ENCODE measurements around the gene GFOD1.

GFOD1 gene

GRCh38 chr6:13355999-13356785, 131.2 kb downstream of the GFOD1 start:
- Histone ChIP-seq H2AFZ (ENCODE audit: low read depth) (peak overlapping the region; percentile 43), H4K20me1 (ENCODE audit: insufficient read depth) (no peaks in the 10 kb centered on the region), H3K36me3 (ENCODE audit: insufficient read depth) (no peaks in the 10 kb centered on the region), H3K27me3 (ENCODE audit: insufficient read depth, low read depth) (no peaks in the 10 kb centered on the region), H3K79me2 (ENCODE audit: insufficient read depth, low read depth) (no peaks in the 10 kb centered on the region), H3K4me2 (peak overlapping the region; percentile 79), H3K4me1 (ENCODE audit: low read depth, poor library complexity, severe bottlenecking) (peaks cover 45% of the 10 kb centered on the region), H3K27ac (peak overlapping the region; percentile 70), H3K9ac (peak overlapping the region; percentile 28; the same call in 1 of the 2 replicates), H3K4me3 (IDR thresholded peaks at IDR 0.05; ENCODE audit: insufficient read depth, low read depth, low read length) (no peak overlapping the region)
- TF ChIP-seq, protein P1, sequence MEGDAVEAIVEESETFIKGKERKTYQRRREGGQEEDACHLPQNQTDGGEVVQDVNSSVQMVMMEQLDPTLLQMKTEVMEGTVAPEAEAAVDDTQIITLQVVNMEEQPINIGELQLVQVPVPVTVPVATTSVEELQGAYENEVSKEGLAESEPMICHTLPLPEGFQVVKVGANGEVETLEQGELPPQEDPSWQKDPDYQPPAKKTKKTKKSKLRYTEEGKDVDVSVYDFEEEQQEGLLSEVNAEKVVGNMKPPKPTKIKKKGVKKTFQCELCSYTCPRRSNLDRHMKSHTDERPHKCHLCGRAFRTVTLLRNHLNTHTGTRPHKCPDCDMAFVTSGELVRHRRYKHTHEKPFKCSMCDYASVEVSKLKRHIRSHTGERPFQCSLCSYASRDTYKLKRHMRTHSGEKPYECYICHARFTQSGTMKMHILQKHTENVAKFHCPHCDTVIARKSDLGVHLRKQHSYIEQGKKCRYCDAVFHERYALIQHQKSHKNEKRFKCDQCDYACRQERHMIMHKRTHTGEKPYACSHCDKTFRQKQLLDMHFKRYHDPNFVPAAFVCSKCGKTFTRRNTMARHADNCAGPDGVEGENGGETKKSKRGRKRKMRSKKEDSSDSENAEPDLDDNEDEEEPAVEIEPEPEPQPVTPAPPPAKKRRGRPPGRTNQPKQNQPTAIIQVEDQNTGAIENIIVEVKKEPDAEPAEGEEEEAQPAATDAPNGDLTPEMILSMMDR (conservative IDR thresholded peaks at IDR 0.05; ENCODE audit: low read depth, low read length), result no peak

- Histone ChIP-seq H3K4me2 (peak overlapping the region; percentile 79), H3K27me3 (ENCODE audit: insufficient read depth, low read depth) (no peaks in the 10 kb centered on the region), H2AFZ (ENCODE audit: low read depth) (peak overlapping the region; percentile 43; the same call in 1 of the 2 replicates), H3K79me2 (ENCODE audit: insufficient read depth, low read depth) (no peaks in the 10 kb centered on the region), H4K20me1 (ENCODE audit: insufficient read depth) (no peaks in the 10 kb centered on the region), H3K4me1 (ENCODE audit: low read depth, poor library complexity, severe bottlenecking) (peaks cover 45% of the 10 kb centered on the region), H3K36me3 (ENCODE audit: insufficient read depth) (no peaks in the 10 kb centered on the region), H3K4me3 (IDR thresholded peaks at IDR 0.05; ENCODE audit: insufficient read depth, low read depth, low read length) (no peak overlapping the region), H3K9ac (peak overlapping the region; percentile 28; the same call in 1 of the 2 replicates), H3K27ac (peak overlapping the region; percentile 70)
- TF ChIP-seq, protein P1 (conservative IDR thresholded peaks at IDR 0.05; ENCODE audit: low read depth, low read length), result no peak
Measured at GRCh38 chr6:13355043-13355945, 132.1 kb downstream of the GFOD1 start.

- H3K4me1 ChIP-seq (ENCODE audit: low read depth, poor library complexity, severe bottlenecking), result peaks cover 45% of the 10 kb centered on the region
- H3K79me2 ChIP-seq (ENCODE audit: insufficient read depth, low read depth), result no peaks in the 10 kb centered on the region
- H2AFZ ChIP-seq (ENCODE audit: low read depth), result peak overlapping the region; percentile 20; the same call in 1 of the 2 replicates
- H4K20me1 ChIP-seq (ENCODE audit: insufficient read depth), result no peaks in the 10 kb centered on the region
- H3K4me2 ChIP-seq, result peak overlapping the region; percentile 79
- no peaks in the 10 kb centered on the region for H3K36me3 ChIP-seq (ENCODE audit: insufficient read depth)
- H3K27me3 ChIP-seq (ENCODE audit: insufficient read depth, low read depth), result no peaks in the 10 kb centered on the region
- peak overlapping the region; percentile 70 for H3K27ac ChIP-seq
- TF ChIP-seq, protein P1 (conservative IDR thresholded peaks at IDR 0.05; ENCODE audit: low read depth, low read length), result no peak
- no peak overlapping the region for H3K9ac ChIP-seq
- H3K4me3 ChIP-seq (IDR thresholded peaks at IDR 0.05; ENCODE audit: insufficient read depth, low read depth, low read length), result no peak overlapping the region
Measured at GRCh38 chr6:13354331-13355042, 132.9 kb downstream of the GFOD1 start.

DNA sequence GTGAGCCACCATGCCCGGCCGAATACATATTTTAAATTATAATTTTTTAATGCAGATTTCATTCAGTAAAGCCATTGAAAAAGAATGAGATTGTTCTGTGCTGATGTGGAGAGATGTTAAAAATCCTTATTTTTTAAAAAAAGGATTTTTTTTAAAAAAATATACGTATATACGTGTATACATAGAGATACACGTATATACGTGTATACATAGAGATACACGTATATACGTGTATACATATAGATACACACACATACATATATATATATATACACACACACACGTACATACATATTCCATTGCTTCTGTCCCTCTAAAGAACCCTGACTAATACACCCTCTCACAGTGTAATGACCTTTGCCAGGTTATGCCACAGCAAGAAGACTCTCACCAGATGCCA, 135.2 kb downstream of the GFOD1 start:
- no peak overlapping the region for H2AFZ ChIP-seq (ENCODE audit: low read depth)
- H3K36me3 ChIP-seq (ENCODE audit: insufficient read depth), result no peaks in the 10 kb centered on the region
- peaks cover 31% of the 10 kb centered on the region for H3K4me1 ChIP-seq (ENCODE audit: low read depth, poor library complexity, severe bottlenecking)
- TF ChIP-seq, protein P1 (conservative IDR thresholded peaks at IDR 0.05; ENCODE audit: low read depth, low read length), result no peak
- H3K4me2 ChIP-seq, result no peak overlapping the region
- H3K79me2 ChIP-seq (ENCODE audit: insufficient read depth, low read depth), result no peaks in the 10 kb centered on the region
- no peak overlapping the region for H3K9ac ChIP-seq
- no peaks in the 10 kb centered on the region for H3K27me3 ChIP-seq (ENCODE audit: insufficient read depth, low read depth)
- no peak overlapping the region for H3K27ac ChIP-seq
- H3K4me3 ChIP-seq (IDR thresholded peaks at IDR 0.05; ENCODE audit: insufficient read depth, low read depth, low read length), result no peak overlapping the region
- H4K20me1 ChIP-seq (ENCODE audit: insufficient read depth), result no peaks in the 10 kb centered on the region
